Mesenchymal stem cell (in vitro differentiated cells and primary cell): ENCODE measurements around the gene SLC8A1.

Source experiments
- DNase-seq: peaks from one replicate; pipeline ENCODE4 v3.0.0-alpha.2; 2013
- H2AFZ ChIP-seq: one replicate; pipeline ENCODE4 v1.6.1; 2013; ENCODE audit warnings: low read depth, mild to moderate bottlenecking, control low read depth, inconsistent platforms, low read length, moderate library complexity
- H2AK5ac ChIP-seq: 2 replicates; pipeline ENCODE4 v1.6.1; 2013; ENCODE audit warnings: low read length, moderate library complexity, mild to moderate bottlenecking, inconsistent platforms; ENCODE audit not compliant: severe bottlenecking
- H2BK120ac ChIP-seq: one replicate; pipeline ENCODE4 v1.6.1; 2013; ENCODE audit warnings: low read depth, mild to moderate bottlenecking, inconsistent platforms, low read length, moderate library complexity
- H2BK12ac ChIP-seq, 2 experiments: one replicate each; pipeline ENCODE4 v1.6.1; 2013; ENCODE audit warnings: inconsistent platforms in 2 of 2, low read length in 2 of 2, mild to moderate bottlenecking in 2 of 2, moderate library complexity in 2 of 2, control low read depth in 1 of 2
- H2BK15ac ChIP-seq: one replicate; pipeline ENCODE4 v1.6.1; 2013; ENCODE audit warnings: mild to moderate bottlenecking, low read depth, inconsistent platforms; ENCODE audit not compliant: poor library complexity, severe bottlenecking
- H2BK5ac ChIP-seq: 2 replicates; pipeline ENCODE4 v1.6.1; 2013; ENCODE audit warnings: low read depth, mild to moderate bottlenecking, low read length, control low read depth, inconsistent platforms; ENCODE audit not compliant: poor library complexity, severe bottlenecking
- H3K14ac ChIP-seq, 2 experiments: one replicate each; pipeline ENCODE4 v1.6.1; 2013; ENCODE audit warnings: inconsistent platforms in 2 of 2, low read length in 2 of 2, control low read depth in 1 of 2, mild to moderate bottlenecking in 1 of 2, moderate library complexity in 1 of 2
- H3K18ac ChIP-seq, 2 experiments: one replicate each; pipeline ENCODE4 v1.6.1; 2013; ENCODE audit warnings: inconsistent platforms in 2 of 2, low read length in 2 of 2, control low read depth in 1 of 2, low read depth in 1 of 2, mild to moderate bottlenecking in 1 of 2
- H3K23ac ChIP-seq, 2 experiments: one replicate each; pipeline ENCODE4 v1.6.1; 2013; ENCODE audit warnings: inconsistent platforms in 2 of 2, low read length in 2 of 2, mild to moderate bottlenecking in 2 of 2, moderate library complexity in 2 of 2, control low read depth in 1 of 2
- H3K27ac ChIP-seq: 2 replicates; pipeline ENCODE4 v1.5.1; 2013; ENCODE audit warnings: mild to moderate bottlenecking, moderate library complexity, low read length, control low read depth, inconsistent platforms; ENCODE audit not compliant: poor library complexity, severe bottlenecking
- H3K27me3 ChIP-seq, 2 experiments: 2 replicates each; pipeline versions ENCODE4 v1.6.1 to v1.7.0; 2013; ENCODE audit warnings: low read length in 2 of 2, mild to moderate bottlenecking in 2 of 2, moderate library complexity in 2 of 2, control low read depth in 1 of 2, inconsistent platforms in 1 of 2; ENCODE audit not compliant: control insufficient read depth in 1 of 2, insufficient read depth in 1 of 2
- H3K36me3 ChIP-seq, 2 experiments: 2 replicates each; pipeline versions ENCODE4 v1.6.1 to v1.7.0; 2013; ENCODE audit warnings: low read length in 2 of 2, control low read depth in 1 of 2, inconsistent platforms in 1 of 2, low read depth in 1 of 2, mild to moderate bottlenecking in 1 of 2; ENCODE audit not compliant: insufficient read depth in 2 of 2, control insufficient read depth in 1 of 2
- H3K4ac ChIP-seq, 2 experiments: one replicate each; pipeline ENCODE4 v1.6.1; 2013; ENCODE audit warnings: inconsistent platforms in 2 of 2, low read length in 2 of 2, mild to moderate bottlenecking in 2 of 2, moderate library complexity in 2 of 2, control low read depth in 1 of 2, low read depth in 1 of 2
- H3K4me1 ChIP-seq: 2 replicates; pipeline ENCODE4 v1.6.1; 2013; ENCODE audit warnings: low read depth, low read length, control low read depth; ENCODE audit not compliant: control insufficient read depth, insufficient read depth
- H3K4me2 ChIP-seq: 2 replicates; pipeline ENCODE4 v1.6.1; 2013; ENCODE audit warnings: low read length, mild to moderate bottlenecking, inconsistent platforms; ENCODE audit not compliant: poor library complexity, severe bottlenecking
- H3K4me3 ChIP-seq, 2 experiments: 2 replicates each; pipeline versions ENCODE4 v1.5.1 to v1.7.0; 2013; ENCODE audit warnings: low read length in 2 of 2, mild to moderate bottlenecking in 2 of 2, control low read depth in 1 of 2, low read depth in 1 of 2; ENCODE audit not compliant: insufficient read depth in 1 of 2
- H3K79me1 ChIP-seq: replicated peaks from 2 replicates; pipeline ENCODE4 v1.6.1; 2013; ENCODE audit warnings: mild to moderate bottlenecking, control low read depth, low read length, inconsistent platforms; ENCODE audit not compliant: poor library complexity, severe bottlenecking
- H3K9ac ChIP-seq: 2 replicates; pipeline ENCODE4 v1.7.0; 2013; ENCODE audit warnings: mild to moderate bottlenecking, low read length, moderate library complexity
- H3K9me3 ChIP-seq: 2 replicates; pipeline ENCODE4 v1.7.0; 2013; ENCODE audit warnings: mild to moderate bottlenecking, low read length; ENCODE audit not compliant: control insufficient read depth
- H4K8ac ChIP-seq: one replicate; pipeline ENCODE4 v1.6.1; 2013; ENCODE audit warnings: inconsistent platforms, mild to moderate bottlenecking, low read length, moderate library complexity
- H4K91ac ChIP-seq: one replicate; pipeline ENCODE4 v1.6.1; 2013; ENCODE audit warnings: mild to moderate bottlenecking, low read length, inconsistent platforms
- WGBS: methylation state at CpG from one replicate; pipeline ENCODE4 v1.1.7; 2013; ENCODE audit warnings: mixed read lengths; 5-methylcytosine and 5-hydroxymethylcytosine counted together

The SLC8A1 gene

DNA sequence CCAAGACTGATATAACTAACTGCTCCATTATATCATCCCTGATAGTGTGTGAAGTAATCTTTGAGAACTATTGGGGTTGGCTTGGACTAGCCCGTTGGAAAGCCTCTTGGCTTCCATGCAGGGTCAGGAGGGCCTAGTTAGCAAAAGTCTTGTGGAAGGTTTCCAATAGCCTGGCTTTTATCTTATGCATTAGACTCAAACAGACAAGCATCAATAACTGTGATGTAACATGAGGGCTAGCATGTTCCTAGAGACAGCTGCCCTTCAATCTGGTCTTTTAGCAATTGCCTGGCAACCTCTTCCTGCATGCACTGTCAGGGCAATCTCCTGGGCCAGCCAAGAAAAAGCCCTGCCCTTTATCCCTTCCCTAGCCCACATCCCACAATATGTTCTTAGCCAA lies 18.2 kb downstream of the SLC8A1 start:
- H3K36me3 ChIP-seq, result peaks cover 0 to 3% of the 10 kb centered on the region in 2 experiments

GRCh38 chr2:40432921-40433483 lies 18.9 kb downstream of the SLC8A1 start:
- H3K4me3 ChIP-seq, result no peak overlapping the region
- H4K91ac ChIP-seq, result no peak overlapping the region
- DNase-seq, result no peak
- H2AK5ac ChIP-seq, result no peak overlapping the region
- H3K18ac ChIP-seq, result no peak overlapping the region
- no peak overlapping the region for H2BK120ac ChIP-seq
- H2BK5ac ChIP-seq, result no peak overlapping the region
- H3K27me3 ChIP-seq, result no peaks in the 10 kb centered on the region
- H3K4me2 ChIP-seq, result no peak overlapping the region
- peaks cover 4% of the 10 kb centered on the region for H3K4me1 ChIP-seq
- H3K79me1 ChIP-seq, result peaks cover 17% of the 10 kb centered on the region
- no peak overlapping the region for H3K9ac ChIP-seq
- no peak overlapping the region for H4K8ac ChIP-seq
- no peaks in the 10 kb centered on the region for H3K9me3 ChIP-seq
- no peak overlapping the region for H2BK15ac ChIP-seq
- H3K14ac ChIP-seq, result no peak overlapping the region
- no peak overlapping the region for H2BK12ac ChIP-seq
- H3K27ac ChIP-seq, result no peak overlapping the region
- H3K36me3 ChIP-seq, result peaks cover 0 to 3% of the 10 kb centered on the region in 2 experiments
- no peak overlapping the region for H2AFZ ChIP-seq
- WGBS, result 89% methylated on average over 3 of the region's 3 CpGs
- H3K4ac ChIP-seq, result no peak overlapping the region
- H3K23ac ChIP-seq, result no peak overlapping the region

More for the DNA sequence above, 18.2 kb downstream of the SLC8A1 start:
- Histone ChIP-seq H2AFZ (no peak overlapping the region), H3K4ac (no peak overlapping the region), H3K27me3 (no peaks in the 10 kb centered on the region), H4K91ac (no peak overlapping the region), H3K4me3 (no peak overlapping the region), H3K9ac (no peak overlapping the region), H2BK12ac (no peak overlapping the region), H3K27ac (peak overlapping the region; percentile 3), H4K8ac (no peak overlapping the region), H2BK15ac (no peak overlapping the region), H3K14ac (no peak overlapping the region), H2BK120ac (no peak overlapping the region), H3K4me1 (peaks cover 4% of the 10 kb centered on the region), H2AK5ac (peak overlapping the region; percentile 1), H3K23ac (no peak overlapping the region), H3K18ac (no peak overlapping the region), H3K9me3 (no peaks in the 10 kb centered on the region), H2BK5ac (no peak overlapping the region), H3K4me2 (no peak overlapping the region), H3K79me1 (peaks cover 17% of the 10 kb centered on the region)
- DNase-seq, result no peak
- WGBS, result 88% methylated on average over 1 of the region's 1 CpG

DNA sequence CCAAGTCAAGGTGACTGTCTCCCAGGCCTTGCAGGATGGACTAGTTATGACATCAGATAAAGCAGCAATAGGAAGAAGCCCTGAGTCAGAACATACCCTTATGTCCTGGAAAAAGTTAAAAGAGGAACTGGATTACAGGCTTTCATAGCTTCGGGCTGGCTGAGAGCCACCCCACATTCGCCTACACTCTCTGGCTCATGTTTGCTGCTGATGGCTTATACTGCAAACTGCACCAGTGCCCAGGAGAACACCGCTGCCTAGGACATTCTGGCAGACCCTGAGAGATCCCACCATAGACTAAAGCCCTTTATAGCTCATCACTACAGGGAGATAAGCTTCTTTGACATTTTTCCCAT lies 20.3 kb downstream of the SLC8A1 start:
- Histone ChIP-seq H3K9ac (no peak overlapping the region), H3K36me3 (peaks cover 0 to 3% of the 10 kb centered on the region in 2 experiments), H4K91ac (no peak overlapping the region), H3K9me3 (no peaks in the 10 kb centered on the region), H4K8ac (no peak overlapping the region), H2AK5ac (peak overlapping the region; percentile 1), H3K4me1 (peaks cover 4% of the 10 kb centered on the region), H3K27ac (no peak overlapping the region), H3K18ac (no peak overlapping the region), H2BK15ac (no peak overlapping the region), H3K23ac (peak overlapping the region in 1 of 2 experiments; percentile 9), H3K4me2 (no peak overlapping the region), H2BK120ac (no peak overlapping the region), H3K4ac (no peak overlapping the region), H3K79me1 (peaks cover 17% of the 10 kb centered on the region), H3K27me3 (no peaks in the 10 kb centered on the region), H3K4me3 (no peak overlapping the region), H2BK12ac (no peak overlapping the region), H3K14ac (no peak overlapping the region), H2AFZ (no peak overlapping the region), H2BK5ac (no peak overlapping the region)
- 77% methylated on average over 2 of the region's 3 CpGs for WGBS
- peak; percentile 65 for DNase-seq

DNA sequence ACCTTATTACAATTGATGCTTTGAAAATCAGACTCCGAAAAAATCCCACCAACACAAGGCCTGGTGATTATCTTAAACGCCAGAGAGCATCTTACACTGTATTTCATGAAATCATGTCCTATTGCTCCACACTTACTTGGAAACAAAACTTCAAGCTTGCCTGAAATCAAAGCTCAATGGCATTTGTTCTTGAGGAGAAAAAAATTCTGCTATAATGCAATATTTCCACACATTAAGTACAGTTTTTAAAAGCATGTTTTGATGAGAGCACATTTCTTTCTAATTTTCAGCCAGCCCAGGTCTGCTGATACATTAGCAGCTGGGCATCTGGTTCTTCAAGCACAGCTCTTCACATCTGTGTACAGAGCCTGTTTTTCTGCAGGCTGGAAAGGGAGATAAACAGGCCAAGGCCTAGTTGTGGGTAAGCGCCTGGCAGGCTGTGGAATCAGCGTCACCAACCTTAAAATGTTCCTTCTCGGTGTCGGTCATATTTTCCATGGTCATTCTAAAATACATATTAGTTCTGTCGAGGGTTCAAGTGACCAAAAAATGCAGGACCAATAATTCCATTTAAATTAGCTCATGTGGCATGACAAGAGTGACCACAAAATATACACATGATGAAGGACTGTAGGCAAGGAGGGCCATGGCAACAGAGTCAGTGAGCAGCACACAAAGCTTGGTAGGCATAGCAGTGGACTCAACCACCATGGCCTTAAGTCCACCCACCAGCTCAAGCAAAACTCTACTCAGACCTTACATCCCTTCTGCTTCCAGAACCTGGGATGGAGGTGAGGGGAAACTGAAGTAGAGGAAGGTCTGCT lies 20.9 kb downstream of the SLC8A1 start:
- Histone ChIP-seq H3K27ac (no peak overlapping the region), H3K4me1 (peaks cover 4% of the 10 kb centered on the region), H4K8ac (no peak overlapping the region), H2BK120ac (no peak overlapping the region), H3K4me3 (no peak overlapping the region), H2BK12ac (no peak overlapping the region), H3K9ac (no peak overlapping the region), H3K36me3 (peaks cover 0 to 3% of the 10 kb centered on the region in 2 experiments), H2BK15ac (no peak overlapping the region), H2BK5ac (no peak overlapping the region), H2AFZ (no peak overlapping the region), H3K4me2 (no peak overlapping the region), H2AK5ac (peak overlapping the region; percentile 1), H3K79me1 (peaks cover 13% of the 10 kb centered on the region), H3K4ac (no peak overlapping the region), H4K91ac (no peak overlapping the region), H3K23ac (peak overlapping the region in 1 of 2 experiments; percentile 9), H3K9me3 (no peaks in the 10 kb centered on the region), H3K27me3 (no peaks in the 10 kb centered on the region), H3K14ac (peak overlapping the region in 1 of 2 experiments; percentile 92), H3K18ac (peak overlapping the region in 1 of 2 experiments; percentile 57)
- peak; percentile 55 for DNase-seq
- 85% methylated on average over 7 of the region's 7 CpGs for WGBS
